ENCODE data around the gene WDR37.

WDR37 gene

DNA sequence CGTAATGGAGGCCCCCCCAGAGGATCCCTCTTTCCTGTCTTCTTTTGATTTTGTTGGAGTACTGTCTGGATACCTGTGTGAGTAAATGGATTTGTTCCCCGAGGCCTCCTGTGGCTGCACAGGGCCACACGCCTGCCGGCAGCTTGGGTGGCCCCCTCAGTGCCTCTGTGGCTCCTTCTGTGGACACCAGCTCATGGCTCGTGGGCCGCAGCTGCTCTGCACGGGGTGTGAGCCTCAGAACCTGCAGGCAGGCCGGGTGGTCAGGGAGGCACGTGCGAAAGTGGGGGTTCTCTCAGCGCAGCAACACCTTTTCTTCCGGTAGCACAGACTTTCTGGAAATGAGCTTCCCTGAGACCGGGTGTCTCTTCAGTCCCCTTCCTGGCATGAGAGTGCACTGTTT is 70.3 kb downstream of the WDR37 start:
- no peak overlapping the region for H3K4me3 Mint-ChIP-seq
- TF ChIP-seq, protein P1, sequence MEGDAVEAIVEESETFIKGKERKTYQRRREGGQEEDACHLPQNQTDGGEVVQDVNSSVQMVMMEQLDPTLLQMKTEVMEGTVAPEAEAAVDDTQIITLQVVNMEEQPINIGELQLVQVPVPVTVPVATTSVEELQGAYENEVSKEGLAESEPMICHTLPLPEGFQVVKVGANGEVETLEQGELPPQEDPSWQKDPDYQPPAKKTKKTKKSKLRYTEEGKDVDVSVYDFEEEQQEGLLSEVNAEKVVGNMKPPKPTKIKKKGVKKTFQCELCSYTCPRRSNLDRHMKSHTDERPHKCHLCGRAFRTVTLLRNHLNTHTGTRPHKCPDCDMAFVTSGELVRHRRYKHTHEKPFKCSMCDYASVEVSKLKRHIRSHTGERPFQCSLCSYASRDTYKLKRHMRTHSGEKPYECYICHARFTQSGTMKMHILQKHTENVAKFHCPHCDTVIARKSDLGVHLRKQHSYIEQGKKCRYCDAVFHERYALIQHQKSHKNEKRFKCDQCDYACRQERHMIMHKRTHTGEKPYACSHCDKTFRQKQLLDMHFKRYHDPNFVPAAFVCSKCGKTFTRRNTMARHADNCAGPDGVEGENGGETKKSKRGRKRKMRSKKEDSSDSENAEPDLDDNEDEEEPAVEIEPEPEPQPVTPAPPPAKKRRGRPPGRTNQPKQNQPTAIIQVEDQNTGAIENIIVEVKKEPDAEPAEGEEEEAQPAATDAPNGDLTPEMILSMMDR (IDR thresholded peaks at IDR 0.05; ENCODE audit: unreplicated experiment in 3 of 3) = no peak
- peaks cover 88% of the 10 kb centered on the region for H3K36me3 Mint-ChIP-seq (ENCODE audit: low read depth)
- no peak overlapping the region for H3K27ac Mint-ChIP-seq
- peaks cover 18% of the 10 kb centered on the region for H3K4me1 Mint-ChIP-seq
- no peaks in the 10 kb centered on the region for H3K27me3 Mint-ChIP-seq (ENCODE audit: low read depth)
- H3K9me3 Mint-ChIP-seq = no peaks in the 10 kb centered on the region

DNA sequence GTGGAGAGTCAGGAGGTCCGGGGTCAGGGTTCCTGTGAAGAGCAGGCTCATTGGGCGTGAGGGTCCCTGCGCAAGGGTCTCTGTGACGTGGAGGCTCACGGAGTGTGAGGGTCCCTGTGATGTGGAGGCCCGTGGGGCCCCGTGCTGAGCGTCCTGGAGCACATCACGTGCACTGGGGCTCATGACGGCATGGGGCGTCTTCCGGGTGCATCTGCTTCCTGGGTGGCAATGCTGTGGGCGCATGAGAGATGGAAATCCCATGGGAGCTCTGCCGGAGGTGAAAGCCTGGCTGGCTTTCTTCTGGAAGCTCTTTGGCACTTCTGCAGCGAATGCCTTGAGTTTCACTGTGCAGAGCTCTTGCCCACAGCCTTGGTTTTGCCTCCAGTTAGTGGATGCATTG is 71.4 kb downstream of the WDR37 start:
- no peak overlapping the region for H3K4me3 Mint-ChIP-seq
- H3K36me3 Mint-ChIP-seq (ENCODE audit: low read depth) = peaks cover 86% of the 10 kb centered on the region
- TF ChIP-seq, protein P1 (IDR thresholded peaks at IDR 0.05; ENCODE audit: unreplicated experiment in 3 of 3) = no peak
- H3K9me3 Mint-ChIP-seq = no peaks in the 10 kb centered on the region
- peaks cover 8% of the 10 kb centered on the region for H3K4me1 Mint-ChIP-seq
- no peaks in the 10 kb centered on the region for H3K27me3 Mint-ChIP-seq (ENCODE audit: low read depth)
- no peak overlapping the region for H3K27ac Mint-ChIP-seq

DNA sequence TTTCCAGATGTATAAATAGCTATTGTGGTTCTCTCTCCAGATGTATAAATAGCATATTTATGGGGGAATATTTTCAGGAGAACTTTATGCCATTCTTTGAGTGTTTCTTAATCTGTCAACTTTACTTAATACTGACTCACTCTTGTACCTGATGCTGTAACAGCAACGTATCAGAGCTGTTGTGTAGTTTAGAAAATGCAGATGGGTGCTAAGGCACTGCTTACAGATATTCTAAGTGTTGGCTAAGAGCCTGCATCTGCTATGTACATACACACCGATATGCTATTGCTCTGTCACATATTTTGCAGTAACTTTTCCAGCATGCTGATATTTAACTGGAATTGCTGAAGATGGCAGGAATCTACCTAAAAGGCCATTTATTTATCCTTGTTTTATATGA is 71.9 kb downstream of the WDR37 start:
- Mint-ChIP-seq H3K4me3 (no peak overlapping the region), H3K36me3 (ENCODE audit: low read depth) (peaks cover 82% of the 10 kb centered on the region), H3K9me3 (no peaks in the 10 kb centered on the region), H3K4me1 (peaks cover 6% of the 10 kb centered on the region), H3K27me3 (ENCODE audit: low read depth) (no peaks in the 10 kb centered on the region), H3K27ac (no peak overlapping the region)
- TF ChIP-seq, protein P1 (IDR thresholded peaks at IDR 0.05; ENCODE audit: unreplicated experiment in 3 of 3) = no peak

DNA sequence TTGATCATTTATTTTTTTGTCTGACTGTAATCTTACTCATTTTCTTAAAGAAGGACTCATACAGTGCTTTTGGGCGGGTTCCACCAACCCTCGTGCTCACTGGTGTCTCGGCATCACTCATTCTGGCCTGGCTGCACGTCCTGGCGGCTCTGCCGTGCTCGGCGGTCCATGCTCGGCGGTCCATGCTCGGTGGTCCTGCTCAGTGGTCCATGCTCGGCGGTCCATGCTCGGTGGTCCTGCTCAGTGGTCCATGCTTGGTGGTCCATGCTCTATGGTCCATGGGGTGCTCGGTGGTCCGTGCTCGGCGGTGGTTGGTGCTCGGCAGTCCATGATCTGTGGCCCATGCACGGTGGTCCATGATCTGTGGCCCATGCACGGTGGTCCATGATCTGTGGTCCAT is 72.5 kb downstream of the WDR37 start:
- TF ChIP-seq, protein P1 (IDR thresholded peaks at IDR 0.05; ENCODE audit: unreplicated experiment in 3 of 3) = no peak
- H3K36me3 Mint-ChIP-seq (ENCODE audit: low read depth) = peaks cover 82% of the 10 kb centered on the region

DNA sequence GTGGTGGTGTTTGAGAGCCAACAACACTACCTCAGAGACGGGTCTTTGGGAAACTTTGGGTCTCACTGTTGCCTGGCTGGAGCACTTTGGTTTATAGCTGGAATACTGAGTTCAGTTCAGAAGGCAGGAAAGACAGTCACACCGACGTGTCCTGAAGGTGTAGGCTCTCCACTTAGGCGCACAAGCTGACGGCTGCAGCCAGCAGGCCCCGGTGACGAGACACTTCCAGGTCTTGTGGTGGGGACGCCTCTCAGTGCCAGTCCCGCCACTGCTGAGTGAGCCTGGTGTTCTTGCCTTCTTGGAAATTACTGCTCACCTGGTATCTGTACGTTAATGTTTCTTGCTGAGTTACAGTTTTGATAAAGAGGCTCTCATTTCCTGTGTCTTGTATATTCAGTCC is 74.0 kb downstream of the WDR37 start:
- TF ChIP-seq, protein P1 (IDR thresholded peaks at IDR 0.05; ENCODE audit: unreplicated experiment in 3 of 3) = no peak
- no peaks in the 10 kb centered on the region for H3K27me3 Mint-ChIP-seq (ENCODE audit: low read depth)
- no peaks in the 10 kb centered on the region for H3K9me3 Mint-ChIP-seq

More for the DNA sequence above, 72.5 kb downstream of the WDR37 start:
- no peaks in the 10 kb centered on the region for H3K9me3 Mint-ChIP-seq
- peaks cover 4% of the 10 kb centered on the region for H3K4me1 Mint-ChIP-seq
- no peaks in the 10 kb centered on the region for H3K27me3 Mint-ChIP-seq (ENCODE audit: low read depth)
- no peak overlapping the region for H3K4me3 Mint-ChIP-seq
- H3K27ac Mint-ChIP-seq = no peak overlapping the region

DNA sequence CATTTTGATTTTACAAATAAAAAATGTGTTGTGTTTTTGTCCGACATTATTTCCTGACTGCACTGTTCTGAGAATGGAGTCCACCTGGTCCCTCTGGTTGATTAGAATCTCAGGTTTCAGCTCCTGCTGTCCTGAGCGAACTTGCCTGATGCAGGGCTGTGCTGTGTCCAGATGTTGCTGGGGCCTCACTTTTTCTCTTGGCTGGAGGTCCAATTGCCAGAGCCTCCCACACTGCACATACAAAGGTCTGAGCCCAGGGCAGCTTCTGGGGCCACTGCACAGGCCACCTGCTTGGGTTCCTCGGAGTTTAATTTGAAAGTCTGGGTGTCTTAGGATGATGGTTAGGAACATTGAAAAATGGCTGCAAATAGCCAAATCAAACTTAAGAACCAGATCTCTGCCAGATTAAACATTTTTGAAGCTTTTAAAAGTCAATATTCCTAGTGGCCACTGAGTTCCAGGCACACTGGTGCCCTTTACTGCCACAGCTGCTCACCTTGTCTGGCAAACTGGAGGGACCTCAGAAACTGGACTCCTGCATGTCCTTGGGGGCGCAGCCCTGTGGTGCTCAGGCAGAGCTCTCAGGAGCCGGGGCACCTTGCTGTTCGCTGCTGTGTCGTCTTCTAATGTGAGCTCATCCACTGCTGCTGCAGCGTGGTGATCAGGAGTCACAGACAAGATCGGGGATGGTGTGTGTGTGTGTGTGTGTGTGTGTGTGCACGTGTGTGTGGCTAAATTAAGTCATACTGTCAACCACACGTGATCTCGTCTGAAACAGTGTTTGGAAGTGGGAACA is 75.0 kb downstream of the WDR37 start:
- Mint-ChIP-seq H3K27me3 (ENCODE audit: low read depth) (no peaks in the 10 kb centered on the region), H3K27ac (no peak overlapping the region), H3K4me1 (no peaks in the 10 kb centered on the region), H3K4me3 (no peak overlapping the region), H3K9me3 (no peaks in the 10 kb centered on the region), H3K36me3 (ENCODE audit: low read depth) (peaks cover 57% of the 10 kb centered on the region)
- TF ChIP-seq, protein P1 (IDR thresholded peaks at IDR 0.05; ENCODE audit: unreplicated experiment in 3 of 3) = no peak

More for the DNA sequence above, 74.0 kb downstream of the WDR37 start:
- Mint-ChIP-seq H3K4me3 (no peak overlapping the region), H3K4me1 (no peaks in the 10 kb centered on the region), H3K27ac (no peak overlapping the region), H3K36me3 (ENCODE audit: low read depth) (peaks cover 66% of the 10 kb centered on the region)
